ENCODE results near the gene CYB5R3.
"Not testable (repeated sequence)": the region's sequence is repeated elsewhere in the genome, so short reads cannot be mapped to it uniquely, and the experiment has no call there.

The CYB5R3 gene

GRCh38 chr22:42677936-42678335 is 28.7 kb upstream of the CYB5R3 start:
- DNase-seq: not testable (repeated sequence)

GRCh38 chr22:42676059-42676607 is 26.9 kb upstream of the CYB5R3 start:
- DNase-seq: no peak

- DNase-seq: no peak
Observed at GRCh38 chr22:42673898-42674401, 24.8 kb upstream of the CYB5R3 start.

GRCh38 chr22:42673071-42673470 is 23.9 kb upstream of the CYB5R3 start:
- not testable (repeated sequence) for DNase-seq

- no peak for DNase-seq
Observed at GRCh38 chr22:42670921-42671709, 21.9 kb upstream of the CYB5R3 start.

GRCh38 chr22:42670046-42670445 is 20.9 kb upstream of the CYB5R3 start:
- no peak for DNase-seq

GRCh38 chr22:42666393-42666792 is 17.2 kb upstream of the CYB5R3 start:
- not testable (repeated sequence) for DNase-seq

GRCh38 chr22:42664976-42665831 is 16.0 kb upstream of the CYB5R3 start:
- no peak for DNase-seq

GRCh38 chr22:42661985-42662831 is 13.0 kb upstream of the CYB5R3 start:
- peak; percentile 96 for DNase-seq

- DNase-seq: no peak
Observed at GRCh38 chr22:42656578-42656977, 7.4 kb upstream of the CYB5R3 start.

- DNase-seq: no peak
Observed at GRCh38 chr22:42655693-42656092, 6.5 kb upstream of the CYB5R3 start.

GRCh38 chr22:42654436-42655073 is 5.4 kb upstream of the CYB5R3 start:
- no peak for DNase-seq

GRCh38 chr22:42653999-42654398 is 4.8 kb upstream of the CYB5R3 start:
- DNase-seq: no peak

GRCh38 chr22:42651134-42651533 is 1.9 kb upstream of the CYB5R3 start:
- DNase-seq: no peak

GRCh38 chr22:42648368-42649245 is 585 bp downstream of the CYB5R3 start:
- DNase-seq: no peak

- no peak for DNase-seq
Observed at GRCh38 chr22:42648017-42648367, 1.2 kb downstream of the CYB5R3 start.

GRCh38 chr22:42646569-42647525 is 2.3 kb downstream of the CYB5R3 start:
- no peak for DNase-seq

GRCh38 chr22:42645938-42646568 is 3.1 kb downstream of the CYB5R3 start:
- no peak for DNase-seq

- no peak for DNase-seq
Observed at GRCh38 chr22:42645341-42645937, 3.8 kb downstream of the CYB5R3 start.
